Smooth muscle cell (in vitro differentiated cells): ENCODE results near the gene C11orf97. TPM values are rescaled to one million over a fixed set of nuclear protein-coding genes. Genes with fewer than 3 reads are reported as not detected.

Source experiments
- DNase-seq: peaks from one replicate; lab custom pipeline; 2025; ENCODE audit not compliant: unreplicated experiment; lab: John Stamatoyannopoulos, UW
- H2AFZ ChIP-seq: fragments of 200-600 bp; sonication (generic); 2 replicates; pipeline ENCODE4 v1.6.0; 2016; ENCODE audit warnings: antibody characterized with exemption, low read depth, mild to moderate bottlenecking
- H3F3A ChIP-seq: fragments of 200-600 bp; sonication (generic); 2 replicates; pipeline ENCODE4 v1.6.0; 2017; ENCODE audit warnings: antibody characterized with exemption, low read depth
- H3K27ac ChIP-seq: fragments of 200-600 bp; sonication (generic); 2 replicates; pipeline ENCODE4 v1.5.1; 2016; ENCODE audit warnings: low read depth, mild to moderate bottlenecking
- H3K27me3 ChIP-seq: fragments of 200-600 bp; sonication (generic); 2 replicates; pipeline ENCODE4 v1.6.1; 2016; ENCODE audit warnings: low read depth, mild to moderate bottlenecking
- H3K36me3 ChIP-seq: fragments of 200-600 bp; sonication (generic); 2 replicates; pipeline ENCODE4 v1.5.1; 2016; ENCODE audit warnings: low read depth
- H3K4me1 ChIP-seq: fragments of 200-600 bp; sonication (generic); 2 replicates; pipeline ENCODE4 v1.5.1; 2016; ENCODE audit warnings: low read depth
- H3K4me2 ChIP-seq: fragments of 200-600 bp; sonication (generic); 2 replicates; pipeline ENCODE4 v1.6.0; 2016; ENCODE audit warnings: mild to moderate bottlenecking
- H3K4me3 ChIP-seq: fragments of 200-600 bp; sonication (generic); 2 replicates; pipeline ENCODE4 v1.5.1; 2016; ENCODE audit warnings: mild to moderate bottlenecking
- H3K79me2 ChIP-seq: fragments of 200-600 bp; sonication (generic); 2 replicates; pipeline ENCODE4 v1.6.0; 2016; ENCODE audit warnings: low read depth, mild to moderate bottlenecking
- H3K9ac ChIP-seq: fragments of 200-600 bp; sonication (generic); 2 replicates; pipeline ENCODE4 v1.6.0; 2016; ENCODE audit warnings: low read depth
- H3K9me3 ChIP-seq: fragments of 200-600 bp; sonication (generic); replicated peaks from 2 replicates; pipeline ENCODE4 v1.5.1; 2016; ENCODE audit warnings: low read depth
- H4K20me1 ChIP-seq: fragments of 200-600 bp; sonication (generic); 2 replicates; pipeline ENCODE4 v1.6.0; 2016; ENCODE audit warnings: low read depth
- CTCF ChIP-seq: fragments of 200-600 bp; sonication (generic); IDR thresholded peaks from 2 replicates; pipeline ENCODE4 v1.5.1; 2017; ENCODE audit warnings: borderline replicate concordance, mild to moderate bottlenecking, antibody characterized with exemption; ENCODE audit not compliant: insufficient read depth, poor library complexity, severe bottlenecking
- WGBS: methylation state at CpG from one replicate; pipeline ENCODE4 v1.1.7; 2016; ENCODE audit warnings: low lambda C conversion rate; 5-methylcytosine and 5-hydroxymethylcytosine counted together
- polyA plus RNA-seq: library from polyadenylated mRNA; unstranded; fragments of >200 nt; fragmentation: Nextera tagmentation; extraction: Ambion mirVana; gene quantifications from 2 replicates; pipeline ENCODE4 v1.2.1, GENCODE V29; 2016
- total RNA-seq: library from RNA; depleted of rRNA; stranded (reverse); fragments of >200 nt; gene quantifications from 2 replicates; pipeline ENCODE4 v1.2.3, GENCODE V29; 2014

The C11orf97 gene
- total and polyA plus RNA-seq, 2 experiments from 2014 or later, result not detected

GRCh38 chr11:94559361-94559760, 47.1 kb downstream of the C11orf97 start:
- Histone ChIP-seq H3K4me3 (no peak overlapping the region), H3K27ac (no peak overlapping the region), H3F3A (no peaks in the 10 kb centered on the region), H3K4me2 (no peak overlapping the region), H2AFZ (no peak overlapping the region), H3K4me1 (peaks cover 3% of the 10 kb centered on the region), H3K27me3 (no peaks in the 10 kb centered on the region), H4K20me1 (no peaks in the 10 kb centered on the region), H3K9ac (no peak overlapping the region), H3K9me3 (no peaks in the 10 kb centered on the region), H3K79me2 (peaks cover 4% of the 10 kb centered on the region), H3K36me3 (no peaks in the 10 kb centered on the region)
- 95% methylated on average over 2 of the region's 2 CpGs for WGBS
- no peak for DNase-seq
- no peak for TF ChIP-seq CTCF

GRCh38 chr11:94560834-94561233, 48.6 kb downstream of the C11orf97 start:
- no peaks in the 10 kb centered on the region for H3F3A ChIP-seq
- no peaks in the 10 kb centered on the region for H3K9me3 ChIP-seq
- H3K9ac ChIP-seq, result no peak overlapping the region
- H3K4me1 ChIP-seq, result peaks cover 3% of the 10 kb centered on the region
- no peak for DNase-seq
- no peak overlapping the region for H3K27ac ChIP-seq
- H3K36me3 ChIP-seq, result no peaks in the 10 kb centered on the region
- no peaks in the 10 kb centered on the region for H4K20me1 ChIP-seq
- WGBS, result 100% methylated on average over 3 of the region's 3 CpGs
- no peak overlapping the region for H3K4me2 ChIP-seq
- no peaks in the 10 kb centered on the region for H3K27me3 ChIP-seq
- no peaks in the 10 kb centered on the region for H3K79me2 ChIP-seq
- no peak for TF ChIP-seq CTCF
- H2AFZ ChIP-seq, result no peak overlapping the region
- no peak overlapping the region for H3K4me3 ChIP-seq

- Histone ChIP-seq H2AFZ (no peak overlapping the region), H3K4me1 (no peaks in the 10 kb centered on the region), H4K20me1 (no peaks in the 10 kb centered on the region), H3K9me3 (no peaks in the 10 kb centered on the region), H3F3A (no peaks in the 10 kb centered on the region), H3K36me3 (no peaks in the 10 kb centered on the region), H3K27ac (peak overlapping the region; percentile 67), H3K27me3 (no peaks in the 10 kb centered on the region), H3K79me2 (no peaks in the 10 kb centered on the region), H3K4me2 (peak overlapping the region; percentile 23), H3K9ac (no peak overlapping the region), H3K4me3 (no peak overlapping the region)
- TF ChIP-seq CTCF, result peak; percentile 20
- no peak for DNase-seq
- 51% methylated on average over 4 of the region's 4 CpGs for WGBS
Measured at GRCh38 chr11:94563176-94563847, 51.1 kb downstream of the C11orf97 start.

GRCh38 chr11:94563848-94564467, 51.7 kb downstream of the C11orf97 start:
- H3K4me1 ChIP-seq, result no peaks in the 10 kb centered on the region
- H3K9me3 ChIP-seq, result no peaks in the 10 kb centered on the region
- no peaks in the 10 kb centered on the region for H3F3A ChIP-seq
- H3K4me3 ChIP-seq, result no peak overlapping the region
- H3K27ac ChIP-seq, result peak overlapping the region; percentile 67
- peak overlapping the region; percentile 23 for H3K4me2 ChIP-seq
- no peaks in the 10 kb centered on the region for H3K36me3 ChIP-seq
- H4K20me1 ChIP-seq, result no peaks in the 10 kb centered on the region
- H3K79me2 ChIP-seq, result no peaks in the 10 kb centered on the region
- H2AFZ ChIP-seq, result no peak overlapping the region
- no peaks in the 10 kb centered on the region for H3K27me3 ChIP-seq
- no peak for TF ChIP-seq CTCF
- WGBS, result 69% methylated on average over 8 of the region's 8 CpGs
- H3K9ac ChIP-seq, result no peak overlapping the region
- DNase-seq, result no peak
